Right lung (tissue), 10 donors: Measurements from ENCODE around the gene SRC. TPM values are rescaled to one million over a fixed set of nuclear protein-coding genes. Genes with fewer than 3 reads are reported as not detected.
A peak's percentile ranks its signal among the peaks of the same experiment; 100 is the strongest.

Source experiments
- DNase-seq, 2 donors: peaks; one replicate each; pipeline ENCODE4 v3.0.0-alpha.2; 2013
- long read RNA-seq, 8 donors: transcript quantifications; one replicate each; lab custom pipeline, GENCODE V29; 2026
- polyA plus RNA-seq, 5 donors: library from polyadenylated mRNA; unstranded; fragments of 120-200 nt; gene quantifications; one replicate each; pipeline versions ENCODE4 v1.2.1 to v1.2.3, GENCODE V29; 2013; ENCODE audit warnings: inconsistent platforms in 1 of 5, low replicate concordance in 1 of 5; ENCODE audit not compliant: insufficient read length in 5 of 5, insufficient read depth in 1 of 5

The SRC gene
- 10 to 100 TPM; 57.2 to 89.4 (median 72.2) TPM for polyA plus RNA-seq
- long read RNA-seq, donor 1, full-length matches to known transcripts, result 5 of 53 reads
- long read RNA-seq, donor 1, partial matches to known transcripts, result 41 of 53 reads
- long read RNA-seq, donor 1, other reads (novel, unspliced or antisense), result 7 of 53 reads
- long read RNA-seq, donor 2, partial matches to known transcripts, result 0 of 6 reads
- long read RNA-seq, donor 2, other reads (novel, unspliced or antisense), result 5 of 6 reads
- long read RNA-seq, donor 3, full-length matches to known transcripts, result 3 of 3 reads
- long read RNA-seq, donor 3, partial matches to known transcripts, result 0 of 3 reads
- long read RNA-seq, donor 3, other reads (novel, unspliced or antisense), result 0 of 3 reads
- long read RNA-seq, donor 4, partial matches to known transcripts, result 0 of 2 reads
- long read RNA-seq, donor 4, other reads (novel, unspliced or antisense), result 0 of 2 reads
- long read RNA-seq, donor 5, full-length matches to known transcripts, result 5 of 38 reads
- long read RNA-seq, donor 5, partial matches to known transcripts, result 33 of 38 reads
- long read RNA-seq, donor 5, other reads (novel, unspliced or antisense), result 0 of 38 reads
- long read RNA-seq, donor 6, full-length matches to known transcripts, result 6 of 6 reads
- long read RNA-seq, donor 6, partial matches to known transcripts, result 0 of 6 reads
- long read RNA-seq, donor 6, other reads (novel, unspliced or antisense), result 0 of 6 reads
- long read RNA-seq, donor 7, full-length matches to known transcripts, result 2 of 26 reads
- long read RNA-seq, donor 7, partial matches to known transcripts, result 24 of 26 reads
- long read RNA-seq, donor 7, other reads (novel, unspliced or antisense), result 0 of 26 reads
- long read RNA-seq, donor 8, result 0 reads

DNA sequence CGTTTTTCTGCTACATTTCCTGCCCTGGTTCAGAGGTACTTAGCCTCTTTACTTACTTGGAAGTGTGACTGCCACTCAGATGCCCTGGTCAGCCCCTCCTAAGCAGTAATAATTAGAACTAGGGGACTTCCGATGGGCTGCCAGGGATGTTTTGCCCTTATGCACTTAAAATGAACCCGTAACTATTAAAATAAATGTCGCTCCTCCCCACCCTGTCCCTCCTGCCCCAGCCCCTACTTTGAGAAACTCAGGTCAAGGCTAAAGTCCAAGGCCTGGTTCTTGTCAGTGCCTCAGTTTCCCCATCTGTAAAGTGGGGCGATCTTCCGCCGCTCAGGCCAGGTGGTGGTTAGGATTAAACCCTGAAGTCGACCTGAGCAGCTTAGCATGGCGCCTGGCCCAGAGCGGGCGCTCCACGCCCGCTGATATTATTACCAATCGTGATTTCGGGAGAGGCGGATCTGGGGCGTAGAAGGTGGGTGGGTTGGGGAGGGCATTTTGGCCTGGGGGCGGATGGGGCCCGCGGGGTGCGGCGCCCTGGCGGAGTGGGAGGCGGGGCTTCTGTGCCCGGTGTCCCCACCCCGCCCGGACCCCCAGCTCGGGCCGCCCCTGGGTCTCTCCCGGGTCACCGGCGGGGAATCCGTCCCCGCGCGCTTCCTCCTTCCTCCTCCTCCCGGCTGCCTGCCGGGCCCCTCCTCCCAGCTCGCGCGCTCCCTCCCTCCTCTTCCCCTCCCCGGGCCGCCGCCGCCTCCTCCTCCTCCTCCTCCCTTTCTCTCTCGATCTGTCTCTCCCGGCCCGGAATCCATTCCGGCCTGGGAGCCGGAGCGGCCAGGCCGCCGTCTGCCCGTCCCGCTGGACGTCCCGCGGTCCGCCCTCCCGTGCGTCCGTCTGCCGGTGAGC, at the start of gene SRC:
Gene SRC, plus strand, starts transcription at position 802 of the 897 bp plus-strand sequence. CDS start 38,014 bp downstream, outside the sequence.
- DNase-seq, result peak; percentile 70 to 75

GRCh38 chr20:37296371-37296770, 49.6 kb upstream of the SRC start:
- no peak for DNase-seq

DNA sequence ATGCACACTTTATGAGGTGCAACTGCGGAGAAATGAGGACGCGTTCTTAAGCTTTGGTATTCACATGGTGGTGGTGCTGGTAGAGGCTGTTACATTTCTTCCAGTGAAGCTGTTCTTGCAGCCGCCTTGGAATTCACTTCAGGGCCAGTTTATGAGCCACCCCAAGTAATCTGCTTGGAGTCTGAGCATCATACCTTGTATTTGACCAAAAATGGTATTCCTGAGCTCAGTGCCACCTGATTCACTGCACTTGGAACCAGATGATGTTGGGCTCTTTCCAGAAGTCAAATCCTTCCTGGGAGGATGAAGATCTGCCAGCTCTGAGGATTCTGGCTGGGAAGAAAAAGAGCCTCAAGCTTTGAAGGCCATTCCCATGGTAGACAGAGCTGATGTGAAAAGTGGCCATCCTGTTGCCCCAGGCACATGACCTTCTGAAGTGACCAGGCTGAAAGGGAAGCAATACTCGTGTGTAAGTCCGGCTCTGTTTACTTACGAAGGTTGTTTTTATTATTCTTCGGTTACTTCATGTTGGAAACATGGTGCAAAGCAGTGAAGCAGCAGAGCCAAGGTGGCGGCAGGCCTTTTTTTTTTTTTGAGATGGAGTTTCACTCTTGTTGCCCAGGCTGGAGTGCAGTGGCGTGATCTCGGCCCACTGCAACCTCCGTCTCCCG, 48.7 kb upstream of the SRC start:
- DNase-seq, result no peak

GRCh38 chr20:37298190-37298939, 47.6 kb upstream of the SRC start:
- no peak for DNase-seq

- no peak for DNase-seq
These were observed 46.0 kb upstream of the SRC start for GRCh38 chr20:37299718-37300528.

- no peak for DNase-seq
These were observed 44.8 kb upstream of the SRC start for GRCh38 chr20:37301120-37301519.

DNA sequence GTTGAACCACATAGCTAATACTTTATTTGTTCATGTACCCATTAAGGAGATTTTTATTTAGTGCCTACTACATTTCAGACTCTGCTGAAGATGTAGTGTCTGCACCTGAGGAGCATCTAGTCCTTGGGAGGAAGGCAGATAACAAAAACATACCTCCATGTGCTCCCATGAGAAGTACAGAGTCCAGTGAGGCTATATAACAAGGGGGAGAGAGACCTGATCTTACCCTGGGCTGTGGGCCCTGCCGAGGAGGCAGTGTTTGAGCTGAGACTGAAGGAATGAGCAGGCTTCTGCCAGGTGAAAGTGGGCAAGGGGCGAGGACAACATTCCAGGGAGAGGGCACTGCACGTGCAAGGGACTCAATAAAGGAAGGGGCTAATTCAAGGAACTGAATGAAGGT, 44.4 kb upstream of the SRC start:
- no peak for DNase-seq

DNA sequence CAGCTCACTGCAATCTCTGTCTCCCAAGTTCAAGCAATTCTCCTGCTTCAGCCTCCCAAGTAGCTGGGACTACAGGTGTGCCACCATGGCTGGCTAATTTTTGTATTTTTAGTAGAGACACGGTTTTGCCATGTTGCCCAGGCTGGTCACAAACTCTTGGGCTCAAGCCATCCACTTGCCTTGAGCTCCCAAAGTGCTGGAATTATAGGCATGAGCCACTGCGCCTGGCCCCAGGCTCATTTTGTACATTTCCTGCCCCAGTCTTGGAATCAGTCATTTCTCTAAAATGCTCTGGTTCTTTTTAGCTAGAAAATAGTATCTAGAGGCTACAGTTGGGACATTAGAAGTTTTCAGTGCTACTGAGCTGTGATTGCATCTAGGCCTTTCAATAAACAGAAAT, 43.0 kb upstream of the SRC start:
- DNase-seq, result no peak

GRCh38 chr20:37303637-37304036, 42.3 kb upstream of the SRC start:
- DNase-seq, result no peak

GRCh38 chr20:37305079-37305478, 40.9 kb upstream of the SRC start:
- no peak for DNase-seq

GRCh38 chr20:37305839-37306238, 40.1 kb upstream of the SRC start:
- DNase-seq, result no peak

DNA sequence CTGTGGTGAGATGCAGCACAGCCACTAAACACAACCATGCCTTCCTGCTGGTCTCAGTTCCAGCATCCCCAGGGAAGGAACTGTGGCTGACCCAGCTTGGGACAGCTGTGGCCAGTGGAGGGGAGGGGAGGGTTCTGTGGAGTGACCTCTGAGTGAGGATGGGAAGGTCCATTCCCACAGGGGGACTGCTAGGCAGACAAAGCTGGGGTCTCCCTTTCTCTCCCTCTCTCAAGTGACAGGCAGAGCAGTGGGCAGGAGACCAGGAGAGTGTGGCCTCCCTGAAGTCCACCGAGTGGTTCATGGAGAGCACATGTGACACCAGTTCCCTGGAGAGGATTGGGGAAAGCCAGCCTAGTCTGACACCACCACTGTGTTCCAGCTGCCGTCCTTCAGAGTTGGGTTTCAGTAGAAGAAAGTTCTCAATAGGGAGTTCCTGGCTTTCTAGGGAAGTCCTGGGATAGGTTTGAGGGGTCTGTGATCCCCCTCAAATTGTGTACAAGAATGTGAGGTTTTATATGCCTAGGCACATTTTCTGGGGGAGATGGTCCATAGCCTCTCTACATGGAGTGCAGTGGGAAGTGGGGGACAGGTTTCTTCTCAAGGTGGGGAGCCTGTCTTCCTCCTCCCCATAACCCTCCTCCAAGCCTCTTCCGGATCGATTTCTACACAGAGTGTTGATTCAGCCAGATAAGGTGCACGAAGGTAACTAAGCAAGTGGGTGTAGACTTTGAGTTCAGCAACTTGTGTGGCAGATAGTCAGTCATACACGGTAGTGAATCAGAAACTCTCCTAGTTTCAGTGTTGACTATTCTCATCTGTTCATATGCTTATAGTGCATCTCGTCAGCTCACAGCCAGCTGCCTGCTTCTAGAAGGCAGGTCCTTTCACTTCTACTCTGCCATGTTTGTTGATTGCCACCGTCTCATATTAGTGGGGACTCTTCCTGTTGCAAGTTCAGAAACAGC, 37.6 kb upstream of the SRC start:
- no peak for DNase-seq

DNA sequence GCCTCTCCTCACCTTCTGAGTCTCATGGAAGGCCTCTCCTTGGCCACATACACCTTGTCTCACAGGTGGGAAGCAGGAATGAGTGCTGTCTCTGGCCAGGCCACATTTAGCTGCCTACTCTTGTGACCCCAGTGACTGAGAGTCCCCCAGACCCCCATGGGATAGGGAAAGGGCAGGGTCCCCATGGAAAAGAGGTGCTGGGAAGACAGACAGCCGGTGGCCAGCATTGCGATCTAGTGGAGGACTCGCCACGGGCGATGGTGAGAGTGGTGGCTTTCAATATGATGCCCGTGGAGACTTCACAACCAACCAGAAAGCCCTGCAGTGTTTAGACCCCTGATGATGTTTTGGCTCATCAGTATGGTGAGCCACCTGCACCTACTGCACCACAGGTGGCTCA, 36.6 kb upstream of the SRC start:
- no peak for DNase-seq

DNA sequence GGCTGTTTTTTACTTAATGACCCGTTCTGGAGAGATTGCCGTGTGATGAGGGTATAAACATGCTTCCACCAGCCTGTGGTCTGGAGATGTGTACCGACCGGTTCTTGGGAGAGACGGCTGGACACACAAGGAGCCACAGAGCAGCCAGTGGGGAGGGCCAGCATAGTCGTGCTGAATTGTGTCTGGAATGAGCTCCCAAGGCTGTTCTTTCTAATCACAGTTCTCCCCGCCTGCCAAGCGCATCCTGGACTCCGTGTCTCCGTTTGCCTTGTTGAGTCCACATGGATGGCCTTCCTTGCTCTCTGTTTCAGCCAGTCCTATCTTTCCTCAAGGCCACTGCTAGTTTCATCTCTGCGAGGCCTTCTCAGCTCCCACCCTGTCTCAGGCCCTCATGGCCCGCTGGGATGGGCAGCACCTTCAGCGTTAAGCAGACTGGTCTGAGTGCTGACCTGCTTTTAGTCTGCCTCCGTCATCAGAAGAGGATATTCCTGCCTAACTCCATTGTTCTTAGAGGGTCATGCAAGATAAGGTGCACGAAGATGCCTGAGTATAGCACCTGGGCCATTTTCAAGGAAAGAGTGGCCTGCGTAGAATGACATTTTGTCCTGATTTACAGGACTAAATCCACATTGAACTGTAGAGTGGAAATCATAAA, 35.9 kb upstream of the SRC start:
- no peak for DNase-seq

GRCh38 chr20:37310951-37311350, 35.0 kb upstream of the SRC start:
- DNase-seq, result no peak

DNA sequence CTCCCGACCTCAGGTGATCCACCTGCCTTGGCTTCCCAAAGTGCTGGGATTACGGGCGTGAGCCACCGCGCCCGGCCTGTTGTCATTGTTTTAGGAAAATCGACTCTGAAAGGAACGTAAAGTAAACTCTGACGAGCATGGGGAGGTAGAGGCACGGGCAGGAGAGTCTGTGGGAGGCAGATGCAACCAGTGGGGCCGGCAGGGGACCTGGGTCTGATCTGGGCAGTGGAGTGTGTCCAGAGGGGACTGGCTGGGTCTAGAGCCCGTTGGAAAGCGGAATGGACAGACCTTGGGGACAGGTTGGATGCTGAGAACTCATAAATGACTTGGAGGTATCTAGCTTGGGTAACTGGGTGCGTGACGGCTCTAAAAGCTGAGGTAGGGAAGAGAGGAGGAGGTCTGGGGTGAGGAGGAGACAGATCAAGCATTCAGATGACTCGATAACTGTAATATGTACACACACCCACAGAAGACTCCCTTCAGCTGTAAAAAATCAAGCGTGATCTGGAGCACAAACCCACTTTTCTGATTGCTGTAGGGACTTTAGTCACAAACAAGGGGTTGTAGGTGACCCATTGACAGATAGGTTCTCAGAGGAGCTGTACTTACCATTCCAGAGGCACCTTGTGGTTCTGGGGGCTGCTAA, 34.1 kb upstream of the SRC start:
- DNase-seq, result no peak

DNA sequence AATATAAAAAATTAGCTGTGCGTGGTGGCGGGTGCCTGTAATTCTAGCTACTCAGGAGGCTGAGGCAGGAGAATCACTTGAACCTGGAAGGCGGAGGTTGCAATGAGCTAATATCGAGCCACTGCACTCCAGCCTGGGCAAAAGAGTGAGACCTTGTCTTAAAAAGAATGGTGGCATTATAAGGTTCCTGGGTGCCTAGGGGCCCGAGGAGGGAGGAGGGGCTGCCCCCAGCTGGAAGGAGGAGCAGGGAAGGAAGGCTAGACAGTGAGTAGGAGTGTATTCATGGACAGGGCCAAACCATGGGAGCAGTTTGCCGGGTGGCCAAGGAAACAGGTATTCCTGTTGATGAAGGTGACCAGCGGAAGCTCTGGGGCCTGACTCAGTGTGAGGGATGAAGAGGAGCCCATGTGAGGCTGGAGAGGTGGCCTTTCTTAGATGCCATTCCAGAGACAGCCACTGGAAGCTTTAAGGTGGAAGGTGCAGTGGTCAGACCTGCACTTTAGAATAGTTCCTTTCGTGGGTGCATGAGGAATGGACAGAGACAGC, 32.3 kb upstream of the SRC start:
- no peak for DNase-seq
